ENCODE data around the gene LRRC3B.
"Not testable (repeated sequence)": the region's sequence is repeated elsewhere in the genome, so short reads cannot be mapped to it uniquely, and the experiment has no call there.

Gene LRRC3B

GRCh38 chr3:26622621-26623418 is at the start of gene LRRC3B:
Gene LRRC3B (plus strand): TSS chr3:26622772. CDS start chr3:26709673, 86,901 bp downstream.
- DNase-seq: no peak

DNA sequence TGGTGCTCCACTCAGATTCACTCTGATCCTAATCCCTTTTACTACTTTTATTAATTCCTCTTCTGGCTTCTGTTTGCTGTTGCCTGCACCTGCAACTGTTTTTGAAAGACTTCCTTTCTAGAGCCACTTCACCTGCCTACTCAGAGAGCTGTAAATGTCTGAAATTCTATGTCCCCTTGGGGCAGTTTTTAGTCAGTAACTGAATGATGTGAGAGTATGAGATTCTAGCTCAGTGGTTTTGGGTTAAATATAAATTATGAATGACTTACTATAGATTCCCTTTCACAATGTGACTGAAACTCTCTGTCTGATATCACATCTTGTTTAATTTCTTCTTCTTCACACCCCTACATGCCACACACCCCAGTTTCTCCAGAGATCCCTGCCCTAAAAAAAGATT is 47.8 kb upstream of the LRRC3B start:
- DNase-seq: no peak

DNA sequence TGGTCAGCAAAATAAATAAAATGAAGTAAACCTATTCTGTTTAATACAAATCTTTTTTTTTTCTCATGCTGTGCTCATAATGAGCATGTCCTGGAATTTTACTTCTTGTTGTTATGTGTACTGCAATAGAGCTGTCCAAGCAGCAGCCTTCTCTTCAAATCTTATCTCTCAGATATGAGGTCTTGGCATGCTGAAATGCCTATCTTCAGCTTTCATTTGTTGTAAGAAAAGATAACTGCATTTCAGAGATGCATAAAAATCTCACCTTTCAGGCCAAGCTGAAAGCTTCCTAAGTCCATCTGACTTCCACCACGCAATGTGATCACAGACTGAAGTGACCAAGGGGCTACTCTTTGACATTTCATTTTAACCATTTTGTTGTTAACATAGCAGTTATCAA is 43.5 kb upstream of the LRRC3B start:
- DNase-seq: no peak

- no peak for DNase-seq
Observed at GRCh38 chr3:26587571-26587970, 35.0 kb upstream of the LRRC3B start.

DNA sequence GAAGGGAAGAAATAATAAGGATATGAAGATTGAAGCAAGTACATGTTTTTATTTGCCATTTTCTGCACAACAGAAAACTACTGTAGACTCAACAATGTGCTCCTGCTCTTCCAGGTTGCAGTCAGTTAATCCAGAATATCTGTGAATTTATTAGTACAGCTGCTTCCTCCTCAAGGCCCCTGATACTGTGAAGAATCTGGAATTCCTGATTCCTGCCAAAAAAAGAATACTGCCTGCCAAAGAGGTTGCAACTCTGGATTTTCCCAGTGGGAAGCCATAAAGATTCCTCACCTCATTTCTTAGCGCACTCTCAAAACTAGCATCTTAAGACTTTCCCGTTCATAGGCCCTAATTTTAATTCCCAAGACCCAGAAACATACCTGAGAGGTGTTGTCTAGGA is 33.6 kb upstream of the LRRC3B start:
- no peak for DNase-seq

GRCh38 chr3:26589678-26590077 is 32.9 kb upstream of the LRRC3B start:
- DNase-seq: no peak

- DNase-seq: no peak
Observed at GRCh38 chr3:26590919-26591484, 31.6 kb upstream of the LRRC3B start.

DNA sequence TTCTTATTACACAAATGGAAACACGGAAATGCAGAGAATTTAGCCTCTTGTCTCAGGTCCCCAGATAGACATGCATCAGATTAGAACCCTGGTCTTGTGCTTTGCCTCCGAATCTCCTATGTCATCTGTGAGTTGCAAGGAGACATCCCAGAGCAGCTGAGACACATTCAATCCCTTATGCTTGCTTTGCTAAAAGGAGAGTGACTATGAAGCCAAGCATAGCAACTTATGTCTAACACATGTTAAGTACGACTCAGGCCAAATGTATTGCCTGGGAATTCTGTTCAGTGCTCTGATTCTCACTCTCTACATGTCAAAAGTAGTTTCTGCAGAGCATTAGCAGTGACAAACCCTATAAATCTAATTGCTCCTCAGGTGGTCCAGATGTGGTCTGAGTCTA is 30.6 kb upstream of the LRRC3B start:
- DNase-seq: no peak

- DNase-seq: no peak
Observed at GRCh38 chr3:26592451-26592850, 30.1 kb upstream of the LRRC3B start.

GRCh38 chr3:26596335-26596734 is 26.2 kb upstream of the LRRC3B start:
- DNase-seq: no peak

DNA sequence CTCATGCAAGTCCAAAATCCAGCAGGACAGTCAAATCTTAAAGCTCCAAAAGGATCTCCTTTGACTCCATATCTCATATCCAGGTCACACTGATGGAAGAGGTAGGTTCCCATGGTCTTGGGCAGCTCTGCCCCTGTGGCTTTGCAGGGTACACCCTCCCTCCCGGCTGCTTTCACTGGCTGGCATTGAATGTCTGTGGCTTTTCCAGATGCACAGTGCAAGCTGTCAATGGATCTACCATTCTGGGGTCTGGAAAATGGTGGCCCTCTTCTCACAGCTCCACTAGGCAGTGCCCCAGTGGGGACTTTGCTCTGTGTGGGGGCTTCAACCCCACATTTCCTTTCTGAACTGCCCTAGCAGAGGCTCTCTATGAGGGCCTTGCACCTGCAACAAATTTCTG is 19.3 kb upstream of the LRRC3B start:
- DNase-seq: not testable (repeated sequence)

DNA sequence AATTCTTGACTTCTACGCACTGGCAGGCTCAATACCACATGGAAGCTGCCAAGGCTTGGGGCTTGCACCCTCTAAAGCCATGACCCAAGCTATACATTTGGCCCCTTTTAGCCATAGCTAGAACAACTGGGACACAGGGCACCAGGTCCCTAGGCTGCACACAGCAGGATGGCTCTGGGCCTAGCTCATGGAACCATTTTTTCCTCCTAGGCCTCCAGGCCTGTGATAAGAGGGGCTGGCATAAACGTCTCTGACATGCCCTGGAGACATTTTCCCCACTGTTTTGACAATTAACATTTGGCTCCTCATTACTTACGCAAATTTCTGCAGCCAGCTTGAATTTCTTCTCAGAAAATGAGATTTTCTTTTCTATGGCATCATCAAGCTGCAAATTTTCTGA is 18.8 kb upstream of the LRRC3B start:
- not testable (repeated sequence) for DNase-seq

DNA sequence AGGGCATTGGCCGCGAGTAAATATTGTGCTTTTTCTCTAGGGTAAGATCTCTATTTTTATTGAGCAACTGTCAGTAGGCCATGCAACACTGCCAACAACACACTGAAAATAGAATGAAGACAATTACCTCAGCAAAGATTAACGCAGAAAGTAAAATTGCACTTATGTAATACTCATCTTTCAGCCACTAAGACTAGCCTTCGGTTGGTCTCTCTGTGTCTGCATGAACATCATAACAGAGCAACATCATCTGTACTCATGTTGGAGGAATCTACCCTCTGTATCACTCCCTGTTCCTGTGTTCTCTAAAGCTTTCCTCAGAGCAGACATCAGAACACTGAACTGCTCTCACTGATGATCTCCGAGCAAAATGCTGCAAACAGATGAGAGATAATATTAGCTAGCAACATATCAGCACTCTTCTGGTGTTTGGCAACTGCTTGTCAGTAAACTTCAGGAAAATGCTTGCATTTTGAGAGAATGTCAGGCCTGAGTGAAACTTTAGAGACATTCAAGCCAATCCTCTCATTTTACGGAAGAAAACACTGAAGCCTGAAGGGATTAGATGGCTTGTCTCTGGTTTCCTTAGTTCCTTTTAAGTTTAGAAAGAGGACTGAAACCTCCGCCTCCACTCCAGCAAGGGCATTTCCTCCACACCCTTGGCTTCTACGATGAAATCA is 8.4 kb upstream of the LRRC3B start:
- DNase-seq: no peak

GRCh38 chr3:26621176-26621575 is 1.4 kb upstream of the LRRC3B start:
- DNase-seq: no peak

DNA sequence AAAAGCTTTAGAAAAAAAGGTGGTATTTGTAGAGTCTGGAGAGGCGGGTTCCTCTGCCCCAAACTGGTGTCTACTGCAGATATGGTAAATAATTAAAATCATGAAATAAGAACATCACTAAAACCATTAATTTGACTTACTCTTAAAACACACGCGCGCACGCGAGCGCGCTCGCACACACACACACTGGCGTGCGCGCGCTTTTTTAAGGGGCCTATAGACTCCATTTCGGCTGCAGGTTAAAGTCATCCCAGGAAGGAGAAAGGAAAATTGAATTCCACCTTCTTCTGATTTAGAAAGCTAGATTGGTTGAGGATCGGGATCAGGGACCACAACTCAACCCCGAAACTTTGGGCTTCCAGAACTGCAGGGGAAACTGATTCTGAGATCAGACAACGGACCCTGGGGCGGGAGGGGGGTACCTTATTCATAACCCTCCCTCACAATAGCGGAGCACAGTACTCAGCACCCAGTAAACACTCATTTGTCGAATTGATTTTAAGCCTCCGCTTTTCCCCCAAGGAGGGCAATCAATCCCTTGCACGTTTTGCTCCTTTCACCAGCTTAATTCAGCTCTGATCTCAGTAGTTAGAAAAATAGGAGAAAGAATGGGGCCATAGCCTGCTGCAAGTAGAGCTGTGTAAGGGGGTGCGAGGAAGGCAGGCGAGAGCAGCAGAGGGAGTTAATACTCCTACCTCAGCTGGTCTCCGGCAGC is 509 bp upstream of the LRRC3B start:
- no peak for DNase-seq

GRCh38 chr3:26623419-26624208 is 1.0 kb downstream of the LRRC3B start:
- no peak for DNase-seq

DNA sequence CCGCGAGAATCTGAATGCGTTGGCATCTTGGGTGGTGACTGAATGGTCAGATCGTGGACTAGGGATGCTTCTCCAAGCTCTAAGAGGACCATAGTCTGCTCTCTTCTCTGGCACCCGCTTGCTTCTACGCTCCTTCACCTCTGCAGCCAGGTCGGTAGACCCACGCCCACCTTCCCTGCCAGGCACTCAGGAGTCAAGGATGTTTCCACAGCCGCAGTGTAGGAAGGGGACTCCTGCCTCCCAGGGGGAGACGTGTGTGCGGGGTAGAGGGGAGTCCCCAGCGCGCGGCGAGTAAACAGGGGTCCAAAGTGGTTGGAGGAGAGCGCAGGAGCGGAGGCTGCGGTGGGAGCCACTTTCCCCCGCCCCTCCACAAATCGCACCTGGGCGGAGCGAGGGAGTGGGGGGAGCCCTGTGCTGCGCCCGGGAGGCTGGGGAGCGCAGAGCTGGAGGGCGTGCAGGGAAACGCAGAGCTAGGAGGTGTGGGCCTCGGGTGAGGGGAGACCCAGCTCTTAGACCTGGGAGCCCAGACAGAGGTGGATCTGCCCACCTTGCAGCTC is 1.7 kb downstream of the LRRC3B start:
- DNase-seq: no peak

GRCh38 chr3:26625187-26625586 is 2.6 kb downstream of the LRRC3B start:
- no peak for DNase-seq

DNA sequence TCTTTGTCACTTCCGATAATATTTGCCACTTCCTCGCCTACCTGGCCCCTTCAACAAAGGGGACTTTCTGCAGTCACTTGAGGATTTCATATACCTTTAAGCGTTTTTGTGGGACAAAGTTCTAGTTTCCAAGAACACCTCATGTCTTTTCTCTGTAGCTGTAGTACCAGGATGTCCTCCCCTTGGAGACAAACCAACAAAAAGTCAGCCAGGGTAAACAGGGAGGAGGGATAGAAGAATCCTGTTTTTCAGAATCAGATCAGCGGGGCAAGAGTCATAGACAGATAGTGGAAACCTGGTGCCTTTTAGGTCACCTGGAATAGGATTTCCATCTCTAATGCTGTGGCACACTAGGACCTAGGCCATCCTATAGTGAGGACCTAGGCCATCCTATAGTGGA is 4.5 kb downstream of the LRRC3B start:
- DNase-seq: no peak

- DNase-seq: no peak
Observed at GRCh38 chr3:26628915-26629314, 6.3 kb downstream of the LRRC3B start.

GRCh38 chr3:26630669-26631389 is 8.3 kb downstream of the LRRC3B start:
- no peak for DNase-seq

- no peak for DNase-seq
Observed at GRCh38 chr3:26631390-26631738, 8.8 kb downstream of the LRRC3B start.
